ENCODE measurements around the gene KLHL26. TPM values are rescaled to one million over a fixed set of nuclear protein-coding genes. Genes with fewer than 3 reads are reported as not detected.

Gene KLHL26
- polyA plus RNA-seq, 3 donors: 1.6 to 3.2 (median 2.0) TPM

- intact Hi-C loops (cut with micrococcal nuclease): no loop called here
- peak overlapping the region in 6 of 7 donors; percentile 1 to 77 (median 54) for H3K27ac Mint-ChIP-seq
- H3K27me3 Mint-ChIP-seq (ENCODE audit: low read depth in 3 of 3): peaks cover 1 to 13% (median 11%) of the 10 kb centered on the region in 3 donors
- Histone ChIP-seq H3K27ac (ENCODE audit: low read depth in 1 of 2, low read length in 2 of 2) (no peak overlapping the region), H4K20me1 (ENCODE audit: insufficient read depth, low read length) (peaks cover 47% of the 10 kb centered on the region), H3K9ac (ENCODE audit: insufficient read depth, low read length, poor library complexity, severe bottlenecking) (no peak overlapping the region), H2AFZ (ENCODE audit: insufficient read depth, low read depth, low read length, poor library complexity, severe bottlenecking) (peak overlapping the region; percentile 56), H3K27me3 (ENCODE audit: control insufficient read depth in 2 of 2, insufficient read depth in 2 of 2, low read length in 2 of 2) (no peaks in the 10 kb centered on the region), H3K4me2 (replicated peaks; ENCODE audit: extremely low read depth, low read length, poor library complexity, severe bottlenecking) (peak overlapping the region; percentile 68), H3K4me3 (replicated peaks in 1 of 3; ENCODE audit: low read depth in 2 of 3, low read length in 3 of 3) (peak overlapping the region in 1 of 3 experiments; percentile 52), H3K79me2 (ENCODE audit: insufficient read depth, low read length) (peaks cover 17% of the 10 kb centered on the region), H3K36me3 (replicated peaks in 1 of 2; ENCODE audit: control insufficient read depth in 1 of 2, insufficient read depth in 2 of 2, low read length in 2 of 2) (no peaks in the 10 kb centered on the region), H3K4me1 (ENCODE audit: control insufficient read depth in 1 of 2, insufficient read depth in 2 of 2, low read length in 2 of 2) (peaks cover 21 to 25% of the 10 kb centered on the region in 2 donors), H3K9me3 (replicated peaks in 1 of 2; ENCODE audit: control insufficient read depth in 1 of 2, insufficient read depth in 1 of 2, low read length in 2 of 2) (no peaks in the 10 kb centered on the region)
- DNase-seq: peak; percentile 61 to 68 (median 65)
- peaks cover 32% of the 10 kb centered on the region for H3K4me1 Mint-ChIP-seq
- TF ChIP-seq, protein P1, sequence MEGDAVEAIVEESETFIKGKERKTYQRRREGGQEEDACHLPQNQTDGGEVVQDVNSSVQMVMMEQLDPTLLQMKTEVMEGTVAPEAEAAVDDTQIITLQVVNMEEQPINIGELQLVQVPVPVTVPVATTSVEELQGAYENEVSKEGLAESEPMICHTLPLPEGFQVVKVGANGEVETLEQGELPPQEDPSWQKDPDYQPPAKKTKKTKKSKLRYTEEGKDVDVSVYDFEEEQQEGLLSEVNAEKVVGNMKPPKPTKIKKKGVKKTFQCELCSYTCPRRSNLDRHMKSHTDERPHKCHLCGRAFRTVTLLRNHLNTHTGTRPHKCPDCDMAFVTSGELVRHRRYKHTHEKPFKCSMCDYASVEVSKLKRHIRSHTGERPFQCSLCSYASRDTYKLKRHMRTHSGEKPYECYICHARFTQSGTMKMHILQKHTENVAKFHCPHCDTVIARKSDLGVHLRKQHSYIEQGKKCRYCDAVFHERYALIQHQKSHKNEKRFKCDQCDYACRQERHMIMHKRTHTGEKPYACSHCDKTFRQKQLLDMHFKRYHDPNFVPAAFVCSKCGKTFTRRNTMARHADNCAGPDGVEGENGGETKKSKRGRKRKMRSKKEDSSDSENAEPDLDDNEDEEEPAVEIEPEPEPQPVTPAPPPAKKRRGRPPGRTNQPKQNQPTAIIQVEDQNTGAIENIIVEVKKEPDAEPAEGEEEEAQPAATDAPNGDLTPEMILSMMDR (IDR thresholded peaks at IDR 0.05): peak; percentile 45
- peak overlapping the region; percentile 71 to 79 for H3K4me3 Mint-ChIP-seq
- H3K9me3 Mint-ChIP-seq: peaks cover 0 to 2% (median 0%) of the 10 kb centered on the region in 7 donors
- WGBS (ENCODE audit: insufficient coverage): 9% methylated on average over 7 of the region's 15 CpGs
- H3K36me3 Mint-ChIP-seq: peaks cover 11 to 14% of the 10 kb centered on the region in 2 donors
These were observed 7.6 kb downstream of the KLHL26 start for GRCh38 chr19:18644196-18645034.

GRCh38 chr19:18645035-18645511 is 8.2 kb downstream of the KLHL26 start:
- Histone ChIP-seq H3K9me3 (replicated peaks in 1 of 2; ENCODE audit: control insufficient read depth in 1 of 2, insufficient read depth in 1 of 2, low read length in 2 of 2) (no peaks in the 10 kb centered on the region), H3K4me1 (ENCODE audit: control insufficient read depth in 1 of 2, insufficient read depth in 2 of 2, low read length in 2 of 2) (peaks cover 28 to 32% of the 10 kb centered on the region in 2 donors), H3K9ac (ENCODE audit: insufficient read depth, low read length, poor library complexity, severe bottlenecking) (no peak overlapping the region), H3K4me3 (replicated peaks in 1 of 3; ENCODE audit: low read depth in 2 of 3, low read length in 3 of 3) (peak overlapping the region in 1 of 3 experiments; percentile 52), H2AFZ (ENCODE audit: insufficient read depth, low read depth, low read length, poor library complexity, severe bottlenecking) (peak overlapping the region; percentile 56), H3K79me2 (ENCODE audit: insufficient read depth, low read length) (peaks cover 13% of the 10 kb centered on the region), H3K4me2 (replicated peaks; ENCODE audit: extremely low read depth, low read length, poor library complexity, severe bottlenecking) (peak overlapping the region; percentile 68), H3K36me3 (replicated peaks in 1 of 2; ENCODE audit: control insufficient read depth in 1 of 2, insufficient read depth in 2 of 2, low read length in 2 of 2) (no peaks in the 10 kb centered on the region), H3K27ac (ENCODE audit: low read depth in 1 of 2, low read length in 2 of 2) (no peak overlapping the region), H3K27me3 (ENCODE audit: control insufficient read depth in 2 of 2, insufficient read depth in 2 of 2, low read length in 2 of 2) (no peaks in the 10 kb centered on the region), H4K20me1 (ENCODE audit: insufficient read depth, low read length) (peaks cover 53% of the 10 kb centered on the region)
- Mint-ChIP-seq H3K27ac (peak overlapping the region in 1 of 7 donors; percentile 77), H3K4me1 (peaks cover 35% of the 10 kb centered on the region), H3K27me3 (ENCODE audit: low read depth in 3 of 3) (peaks cover 5 to 20% (median 14%) of the 10 kb centered on the region in 3 donors), H3K36me3 (peaks cover 13 to 15% of the 10 kb centered on the region in 2 donors), H3K4me3 (peak overlapping the region; percentile 71 to 79), H3K9me3 (peaks cover 0 to 2% (median 0%) of the 10 kb centered on the region in 7 donors)
- TF ChIP-seq, protein P1 (IDR thresholded peaks at IDR 0.05): no peak
- WGBS (ENCODE audit: insufficient coverage): 67% methylated on average over 8 of the region's 13 CpGs
- no peak for DNase-seq
- intact Hi-C loops (cut with micrococcal nuclease): no loop called here

Measured in CD14-positive monocyte (primary cell).